Thyroid gland (tissue), 4 donors: ENCODE measurements around the gene CYP4A11. TPM values are rescaled to one million over a fixed set of nuclear protein-coding genes. Genes with fewer than 3 reads are reported as not detected.
"Not testable (repeated sequence)": the region's sequence is repeated elsewhere in the genome, so short reads cannot be mapped to it uniquely, and the experiment has no call there.

Experiments used
- DNase-seq, 2 donors: peaks; one replicate each; pipeline ENCODE4 v3.0.0-alpha.2; 2019
- H3K27ac ChIP-seq, 3 donors: fragments of 200-600 bp; sonication (generic); 1 replicate in 2 of 3; 2 replicates in 1 of 3; pipeline ENCODE4 v1.5.1; 2016 to 2019; ENCODE audit warnings: mild to moderate bottlenecking in 1 of 3, moderate library complexity in 1 of 3
- H3K27me3 ChIP-seq: fragments of 200-600 bp; sonication (generic); one replicate; pipeline ENCODE4 v1.5.1; 2019
- H3K36me3 ChIP-seq, 2 donors: fragments of 200-600 bp; sonication (generic); one replicate each; pipeline ENCODE4 v1.5.1; 2016 to 2019
- H3K4me1 ChIP-seq, 2 donors: fragments of 200-600 bp; sonication (generic); one replicate each; pipeline ENCODE4 v1.5.1; 2017 to 2019
- H3K4me3 ChIP-seq, 3 donors: fragments of 200-600 bp; sonication (generic); replicated peaks in 1 of 3; 1 replicate in 2 of 3; 2 replicates in 1 of 3; pipeline ENCODE4 v1.5.1; 2016; ENCODE audit warnings: mild to moderate bottlenecking in 1 of 3
- H3K9me3 ChIP-seq: fragments of 200-600 bp; sonication (generic); one replicate; pipeline ENCODE4 v1.5.1; 2017
- CTCF ChIP-seq, 6 experiments: fragments of 200-600 bp in 3 of 6; fragments of 450-650 bp in 3 of 6; sonication (generic) in 3 of 6; IDR thresholded peaks; one replicate each; pipeline ENCODE4 v1.5.1; 2016 to 2019; ENCODE audit warnings: antibody characterized with exemption in 6 of 6, mild to moderate bottlenecking in 2 of 6, inconsistent platforms in 1 of 6, moderate library complexity in 1 of 6
- POLR2A ChIP-seq, 2 donors: fragments of 450-650 bp; IDR thresholded peaks; one replicate each; pipeline ENCODE4 v1.6.1; 2017; ENCODE audit warnings: antibody characterized with exemption in 2 of 2, mild to moderate bottlenecking in 2 of 2, moderate library complexity in 1 of 2
- WGBS, 2 donors: methylation state at CpG; one replicate each; pipeline ENCODE4 v1.1.5; 2017; 5-methylcytosine and 5-hydroxymethylcytosine counted together
- intact Hi-C: fragments of 100-400 bp; cut with DNase I; formaldehyde crosslinking; loops from one replicate; pipeline ENCODE4 v1.15.1; 2023
- total RNA-seq, 4 donors: library from RNA; depleted of rRNA; stranded (reverse); fragments of >200 nt; gene quantifications; one replicate each; pipeline ENCODE4 v1.2.3, GENCODE V29; 2016

The CYP4A11 gene
- total RNA-seq, 4 donors from 2014 or later: not detected

DNA sequence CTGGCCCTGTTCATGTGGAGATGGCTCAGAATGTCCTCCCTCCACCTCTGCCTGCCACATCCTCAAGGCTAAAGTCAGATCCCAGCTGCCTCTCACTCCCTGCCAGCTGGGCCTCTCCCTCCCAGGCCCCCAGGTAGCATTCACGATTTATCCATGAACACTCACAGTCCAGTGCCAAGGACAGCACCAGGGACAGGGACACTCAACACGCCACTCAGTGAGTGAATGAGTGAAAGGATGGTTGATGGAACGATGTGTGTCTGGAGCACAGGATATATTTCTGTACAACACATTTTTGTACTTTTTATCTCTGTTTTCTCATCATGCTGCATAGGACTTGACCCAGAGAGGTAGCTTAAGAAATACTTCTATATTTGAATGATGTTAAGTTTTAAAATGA lies 10.1 kb downstream of the CYP4A11 start:
- DNase-seq: no peak
- WGBS, 2 donors: 57 to 62% methylated on average over 3 of the region's 3 CpGs
- Histone ChIP-seq H3K27ac (no peak overlapping the region), H3K4me1 (no peaks in the 10 kb centered on the region), H3K9me3 (no peaks in the 10 kb centered on the region), H3K4me3 (no peak overlapping the region), H3K27me3 (no peaks in the 10 kb centered on the region), H3K36me3 (no peaks in the 10 kb centered on the region)
- TF ChIP-seq CTCF (IDR thresholded peaks at IDR 0.05) (no peak), POLR2A (IDR thresholded peaks at IDR 0.05) (no peak)
- intact Hi-C loops: no loop called here

- Histone ChIP-seq H3K4me1 (no peaks in the 10 kb centered on the region), H3K9me3 (no peaks in the 10 kb centered on the region), H3K27me3 (no peaks in the 10 kb centered on the region), H3K27ac (no peak overlapping the region), H3K4me3 (no peak overlapping the region), H3K36me3 (no peaks in the 10 kb centered on the region)
- no peak for TF ChIP-seq POLR2A (IDR thresholded peaks at IDR 0.05)
- TF ChIP-seq CTCF (IDR thresholded peaks at IDR 0.05): no peak
- WGBS, 2 donors: 67 to 86% methylated on average over 1 to 2 of the region's 3 CpGs
- no peak for DNase-seq
- intact Hi-C loops: no loop called here
Measured at GRCh38 chr1:46927249-46927835, 13.9 kb downstream of the CYP4A11 start.

- Histone ChIP-seq H3K4me3 (no peak overlapping the region), H3K27me3 (no peaks in the 10 kb centered on the region), H3K9me3 (no peaks in the 10 kb centered on the region), H3K36me3 (no peaks in the 10 kb centered on the region), H3K27ac (no peak overlapping the region), H3K4me1 (no peaks in the 10 kb centered on the region)
- DNase-seq: no peak
- TF ChIP-seq POLR2A (IDR thresholded peaks at IDR 0.05) (no peak), CTCF (IDR thresholded peaks at IDR 0.05) (no peak)
- intact Hi-C loops: no loop called here
- WGBS, 2 donors: 72 to 85% methylated on average over 2 of the region's 2 CpGs
Measured at GRCh38 chr1:46910790-46911189, 30.5 kb downstream of the CYP4A11 start.

- TF ChIP-seq CTCF (IDR thresholded peaks at IDR 0.05) (no peak), POLR2A (IDR thresholded peaks at IDR 0.05) (no peak)
- DNase-seq: peak; percentile 57 to 61
- Histone ChIP-seq H3K9me3 (no peaks in the 10 kb centered on the region), H3K4me1 (peaks cover 17 to 24% of the 10 kb centered on the region in 2 donors), H3K27ac (peak overlapping the region in 2 of 3 donors; percentile 29 to 44), H3K36me3 (no peaks in the 10 kb centered on the region), H3K27me3 (no peaks in the 10 kb centered on the region), H3K4me3 (no peak overlapping the region)
- 29 to 44% methylated on average over 4 of the region's 4 CpGs for WGBS, 2 donors
- intact Hi-C loops: no loop called here
Measured at GRCh38 chr1:46903481-46903880, 37.8 kb downstream of the CYP4A11 start.

DNA sequence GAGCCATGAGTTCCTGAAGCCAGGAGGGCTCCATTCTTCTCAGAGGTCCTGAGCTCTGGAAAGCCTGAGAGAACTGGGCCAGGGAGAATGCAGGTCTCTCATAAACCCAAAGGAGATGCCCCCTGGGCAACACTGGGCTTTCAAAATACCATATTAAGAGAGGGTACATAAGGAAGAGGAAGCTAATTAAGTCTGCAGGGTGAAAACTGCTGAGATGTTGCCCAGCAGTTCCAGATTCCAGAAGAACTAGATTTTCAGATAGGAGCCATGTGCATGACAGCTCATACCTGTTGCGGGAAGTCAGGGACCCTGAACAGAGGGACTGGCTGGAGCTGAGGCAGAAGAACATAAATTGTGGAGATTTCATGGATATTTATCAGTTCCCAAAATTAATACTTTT lies 40.9 kb downstream of the CYP4A11 start:
- H3K4me3 ChIP-seq: no peak overlapping the region
- no peak overlapping the region for H3K27ac ChIP-seq
- H3K4me1 ChIP-seq: peaks cover 17 to 24% of the 10 kb centered on the region in 2 donors
- TF ChIP-seq POLR2A (IDR thresholded peaks at IDR 0.05) (no peak), CTCF (IDR thresholded peaks at IDR 0.05) (no peak)
- H3K36me3 ChIP-seq: no peaks in the 10 kb centered on the region
- no peak for DNase-seq
- 94 to 100% methylated on average over 1 of the region's 1 CpG for WGBS, 2 donors
- intact Hi-C loops: no loop called here
- H3K9me3 ChIP-seq: no peaks in the 10 kb centered on the region
- H3K27me3 ChIP-seq: no peaks in the 10 kb centered on the region

GRCh38 chr1:46881656-46882055 lies 59.6 kb downstream of the CYP4A11 start:
- H3K27ac ChIP-seq, DNase-seq, intact Hi-C loops: not testable (repeated sequence)

More at GRCh38 chr1:46881656-46882055, 59.6 kb downstream of the CYP4A11 start:
- not testable (repeated sequence) for H3K27me3 ChIP-seq, H3K4me1 ChIP-seq, H3K36me3 ChIP-seq, H3K9me3 ChIP-seq, H3K4me3 ChIP-seq
- WGBS, 2 donors: 90 to 92% methylated on average over 3 of the region's 3 CpGs
